Activated naive CD4-positive, alpha-beta T cell treated with anti-CD3 and anti-CD28 coated beads, Interleukin-2, amount 10 ng/mL, durations not matched to agents 7 days and 5 days (primary cell): ENCODE data around the gene FBXL2.

ENCODE experiments used
- CTCF ChIA-PET: fragments of 350-600 bp; sonication (Branson Sonifier 250); formaldehyde crosslinking; loops from one replicate; lab custom pipeline; 2021; ENCODE audit warnings: antibody characterized with exemption; lab: Charles Lee
- DNase-seq: peaks from one replicate; pipeline ENCODE4 v3.0.0-alpha.2; 2020
- H3K27ac Mint-ChIP-seq: one replicate; pipeline ENCODE4 v1.8.0; 2021; ENCODE audit warnings: mild to moderate bottlenecking, moderate library complexity, mixed read lengths
- H3K27me3 Mint-ChIP-seq: one replicate; pipeline ENCODE4 v1.8.0; 2021; ENCODE audit warnings: mild to moderate bottlenecking, mixed read lengths
- H3K36me3 Mint-ChIP-seq: one replicate; pipeline ENCODE4 v1.8.0; 2021; ENCODE audit warnings: mixed read lengths
- H3K4me1 Mint-ChIP-seq: one replicate; pipeline ENCODE4 v1.8.0; 2021; ENCODE audit warnings: mixed read lengths
- H3K4me3 Mint-ChIP-seq: one replicate; pipeline ENCODE4 v1.8.0; 2021; ENCODE audit warnings: mild to moderate bottlenecking, moderate library complexity, mixed read lengths
- H3K9me3 Mint-ChIP-seq: one replicate; pipeline ENCODE4 v1.8.0; 2021; ENCODE audit warnings: mixed read lengths

The FBXL2 gene

DNA sequence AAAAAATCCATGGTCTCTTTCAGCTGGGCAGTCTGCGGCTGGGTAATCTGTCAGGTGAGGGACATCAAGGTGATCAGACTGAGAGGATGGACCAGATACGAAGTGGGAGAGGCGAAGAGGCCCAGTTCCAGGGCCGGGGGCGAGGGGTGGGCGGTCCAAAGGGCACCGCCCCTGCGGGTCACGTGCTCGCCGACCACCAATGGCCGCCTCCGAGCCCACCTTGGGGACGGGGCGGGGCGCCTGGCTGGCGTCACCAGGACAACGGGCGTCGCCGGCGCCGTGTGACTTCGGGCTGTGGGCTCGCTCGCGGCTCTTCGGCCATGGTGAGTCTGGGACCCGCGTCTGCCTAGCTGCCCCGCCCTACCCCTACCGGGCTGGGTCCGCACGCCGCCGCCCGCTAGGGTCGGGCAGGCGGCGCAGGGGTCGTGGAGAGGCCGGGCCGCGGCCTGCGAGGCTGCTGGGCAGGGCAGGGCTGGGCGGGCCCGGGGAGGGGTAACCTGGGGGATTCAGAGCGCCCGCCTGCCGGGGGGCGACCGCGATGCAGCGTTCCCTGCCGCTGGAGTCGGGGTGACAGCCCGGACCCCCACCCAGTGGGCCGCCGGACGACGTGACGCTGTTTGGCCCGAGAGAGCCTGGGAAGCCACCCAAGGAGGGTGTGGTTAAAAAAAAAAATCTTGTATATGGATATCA is at the start of gene FBXL2:
TSS of gene FBXL2 (plus strand) at position 250 of the 690 bp plus-strand sequence. CDS start at position 321, 71 bp downstream.
- H3K36me3 Mint-ChIP-seq: no peaks in the 10 kb centered on the region
- CTCF ChIA-PET: no interaction called here
- H3K27me3 Mint-ChIP-seq: peaks cover 47% of the 10 kb centered on the region
- peaks cover 3% of the 10 kb centered on the region for H3K4me1 Mint-ChIP-seq
- peak; percentile 23 for DNase-seq
- no peaks in the 10 kb centered on the region for H3K9me3 Mint-ChIP-seq
- peak within 1 kb of the TSS; percentile 53 for H3K4me3 Mint-ChIP-seq
- H3K27ac Mint-ChIP-seq: no peak within 1 kb of the TSS

GRCh38 chr3:33229066-33229465 is 48.2 kb upstream of the FBXL2 start:
- H3K36me3 Mint-ChIP-seq: no peaks in the 10 kb centered on the region
- no peak overlapping the region for H3K27ac Mint-ChIP-seq
- CTCF ChIA-PET: no interaction called here
- no peak for DNase-seq
- no peaks in the 10 kb centered on the region for H3K9me3 Mint-ChIP-seq
- H3K27me3 Mint-ChIP-seq: peaks cover 4% of the 10 kb centered on the region
- no peaks in the 10 kb centered on the region for H3K4me1 Mint-ChIP-seq
- no peak overlapping the region for H3K4me3 Mint-ChIP-seq

GRCh38 chr3:33229947-33230346 is 47.3 kb upstream of the FBXL2 start:
- peaks cover 4% of the 10 kb centered on the region for H3K27me3 Mint-ChIP-seq
- no peak overlapping the region for H3K27ac Mint-ChIP-seq
- DNase-seq: no peak
- H3K36me3 Mint-ChIP-seq: no peaks in the 10 kb centered on the region
- no peaks in the 10 kb centered on the region for H3K9me3 Mint-ChIP-seq
- CTCF ChIA-PET: no interaction called here
- no peak overlapping the region for H3K4me3 Mint-ChIP-seq
- no peaks in the 10 kb centered on the region for H3K4me1 Mint-ChIP-seq

GRCh38 chr3:33231756-33232465 is 45.3 kb upstream of the FBXL2 start:
- Mint-ChIP-seq H3K27ac (no peak overlapping the region), H3K36me3 (no peaks in the 10 kb centered on the region), H3K4me1 (no peaks in the 10 kb centered on the region), H3K4me3 (no peak overlapping the region), H3K9me3 (no peaks in the 10 kb centered on the region), H3K27me3 (peaks cover 7% of the 10 kb centered on the region)
- CTCF ChIA-PET: no interaction called here
- DNase-seq: no peak

- no peaks in the 10 kb centered on the region for H3K4me1 Mint-ChIP-seq
- no peak overlapping the region for H3K4me3 Mint-ChIP-seq
- CTCF ChIA-PET: no interaction called here
- DNase-seq: no peak
- peaks cover 7% of the 10 kb centered on the region for H3K27me3 Mint-ChIP-seq
- H3K36me3 Mint-ChIP-seq: no peaks in the 10 kb centered on the region
- no peak overlapping the region for H3K27ac Mint-ChIP-seq
- H3K9me3 Mint-ChIP-seq: no peaks in the 10 kb centered on the region
Observed at GRCh38 chr3:33233884-33234283, 43.4 kb upstream of the FBXL2 start.

DNA sequence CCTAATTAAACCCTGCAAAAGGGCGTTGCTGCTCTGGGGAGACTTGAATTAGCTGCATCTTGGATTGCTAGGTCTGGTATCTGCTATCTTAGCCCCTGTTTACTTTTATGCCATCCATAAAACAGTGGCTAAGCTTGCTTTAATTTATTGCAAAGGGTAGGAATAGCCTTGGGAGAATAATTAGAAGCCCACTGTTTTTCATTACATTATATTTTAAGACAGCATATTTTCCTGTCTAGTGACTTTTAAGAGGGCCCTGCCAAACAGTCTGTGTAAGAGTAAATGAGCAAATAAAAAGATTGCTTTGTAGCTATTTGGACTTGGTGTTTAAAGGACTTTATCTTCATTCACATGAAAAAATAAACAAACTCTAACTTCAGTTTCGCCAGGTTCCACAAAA is 41.2 kb upstream of the FBXL2 start:
- CTCF ChIA-PET: no interaction called here

GRCh38 chr3:33237439-33237838 is 39.8 kb upstream of the FBXL2 start:
- H3K4me1 Mint-ChIP-seq: no peaks in the 10 kb centered on the region
- H3K27ac Mint-ChIP-seq: no peak overlapping the region
- no peak for DNase-seq
- peaks cover 10% of the 10 kb centered on the region for H3K27me3 Mint-ChIP-seq
- H3K4me3 Mint-ChIP-seq: no peak overlapping the region
- H3K36me3 Mint-ChIP-seq: no peaks in the 10 kb centered on the region
- CTCF ChIA-PET: no interaction called here
- no peaks in the 10 kb centered on the region for H3K9me3 Mint-ChIP-seq

More for the DNA sequence above, 41.2 kb upstream of the FBXL2 start:
- Mint-ChIP-seq H3K9me3 (no peaks in the 10 kb centered on the region), H3K4me1 (no peaks in the 10 kb centered on the region), H3K27me3 (peaks cover 11% of the 10 kb centered on the region), H3K27ac (no peak overlapping the region), H3K4me3 (no peak overlapping the region), H3K36me3 (no peaks in the 10 kb centered on the region)
- no peak for DNase-seq

DNA sequence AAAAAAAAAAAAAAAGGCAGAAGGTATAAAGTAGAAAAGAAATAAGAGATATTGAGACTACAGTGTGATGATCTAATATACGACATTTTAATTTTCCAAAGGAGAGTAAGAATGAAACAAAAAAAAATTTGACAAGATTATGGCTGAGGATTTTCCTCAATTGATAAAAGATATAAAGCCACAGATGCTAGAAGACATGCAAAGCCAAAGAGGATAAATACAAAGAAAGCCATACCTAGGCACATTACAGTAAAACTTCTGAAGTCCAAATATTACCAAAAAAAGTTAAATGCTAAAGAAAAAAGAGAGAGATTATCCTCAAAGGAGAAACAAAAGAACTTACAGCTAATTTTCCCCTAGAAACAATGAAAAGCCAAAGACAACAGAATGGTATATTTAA is 38.3 kb upstream of the FBXL2 start:
- CTCF ChIA-PET: no interaction called here

GRCh38 chr3:33240261-33240660 is 37.0 kb upstream of the FBXL2 start:
- Mint-ChIP-seq H3K4me1 (no peaks in the 10 kb centered on the region), H3K36me3 (no peaks in the 10 kb centered on the region), H3K27me3 (peaks cover 18% of the 10 kb centered on the region), H3K4me3 (no peak overlapping the region), H3K9me3 (no peaks in the 10 kb centered on the region), H3K27ac (no peak overlapping the region)
- DNase-seq: no peak
- CTCF ChIA-PET: no interaction called here

More for the DNA sequence above, 38.3 kb upstream of the FBXL2 start:
- DNase-seq: no peak
- peaks cover 18% of the 10 kb centered on the region for H3K27me3 Mint-ChIP-seq
- no peak overlapping the region for H3K27ac Mint-ChIP-seq
- H3K4me3 Mint-ChIP-seq: no peak overlapping the region
- no peaks in the 10 kb centered on the region for H3K4me1 Mint-ChIP-seq
- H3K9me3 Mint-ChIP-seq: no peaks in the 10 kb centered on the region
- H3K36me3 Mint-ChIP-seq: no peaks in the 10 kb centered on the region

- DNase-seq: no peak
- Mint-ChIP-seq H3K9me3 (no peaks in the 10 kb centered on the region), H3K4me1 (no peaks in the 10 kb centered on the region), H3K36me3 (no peaks in the 10 kb centered on the region), H3K4me3 (no peak overlapping the region), H3K27me3 (peaks cover 22% of the 10 kb centered on the region), H3K27ac (no peak overlapping the region)
- CTCF ChIA-PET: no interaction called here
Observed at GRCh38 chr3:33246786-33247185, 30.5 kb upstream of the FBXL2 start.

DNA sequence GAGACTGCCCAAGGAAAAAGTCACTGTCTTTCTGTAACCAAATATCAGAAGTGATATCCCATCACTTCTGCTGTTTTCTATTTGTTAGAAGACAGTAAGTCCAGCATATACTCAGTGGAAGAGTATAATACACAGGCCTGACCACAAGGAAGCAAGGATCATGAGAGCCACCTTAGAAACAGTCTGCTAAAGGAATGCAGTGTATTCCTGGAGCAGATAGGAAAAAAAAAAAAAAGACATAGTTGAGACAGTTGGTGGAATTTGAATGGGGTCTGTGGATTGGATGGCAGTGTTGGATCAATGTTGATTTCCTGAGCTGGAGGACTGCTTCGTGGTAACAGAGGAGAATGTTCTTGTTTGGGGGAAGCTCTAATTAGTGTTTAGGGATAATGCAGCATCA is 26.5 kb upstream of the FBXL2 start:
- DNase-seq: no peak
- Mint-ChIP-seq H3K36me3 (no peaks in the 10 kb centered on the region), H3K9me3 (no peaks in the 10 kb centered on the region), H3K27ac (no peak overlapping the region), H3K4me1 (no peaks in the 10 kb centered on the region), H3K27me3 (peaks cover 15% of the 10 kb centered on the region), H3K4me3 (no peak overlapping the region)
- CTCF ChIA-PET: no interaction called here

GRCh38 chr3:33256249-33256648 is 21.0 kb upstream of the FBXL2 start:
- no peaks in the 10 kb centered on the region for H3K9me3 Mint-ChIP-seq
- H3K4me1 Mint-ChIP-seq: no peaks in the 10 kb centered on the region
- H3K27me3 Mint-ChIP-seq: peaks cover 4% of the 10 kb centered on the region
- DNase-seq: no peak
- H3K4me3 Mint-ChIP-seq: no peak overlapping the region
- H3K27ac Mint-ChIP-seq: no peak overlapping the region
- CTCF ChIA-PET: no interaction called here
- H3K36me3 Mint-ChIP-seq: no peaks in the 10 kb centered on the region

DNA sequence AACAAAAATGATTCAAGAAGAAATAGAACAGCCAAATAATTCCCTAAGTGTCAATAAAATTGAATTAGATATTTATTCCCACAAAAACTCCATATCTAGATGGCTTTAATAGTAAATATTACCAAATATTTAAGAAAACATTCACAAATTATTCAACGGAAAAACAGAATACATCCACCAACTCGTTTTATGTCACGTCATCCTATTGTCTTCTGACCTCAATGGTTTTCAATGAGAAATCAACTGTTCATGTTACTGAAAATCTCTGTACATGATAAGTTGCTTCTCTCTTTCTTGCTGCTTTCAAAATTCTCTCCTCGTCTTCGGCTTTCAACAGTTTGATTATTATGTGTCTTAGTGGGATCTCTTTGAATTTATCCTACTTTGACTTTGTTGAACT is 17.1 kb upstream of the FBXL2 start:
- no peak for DNase-seq
- Mint-ChIP-seq H3K27me3 (peaks cover 5% of the 10 kb centered on the region), H3K36me3 (no peaks in the 10 kb centered on the region), H3K27ac (no peak overlapping the region), H3K9me3 (no peaks in the 10 kb centered on the region), H3K4me3 (no peak overlapping the region), H3K4me1 (no peaks in the 10 kb centered on the region)
- CTCF ChIA-PET: no interaction called here

- Mint-ChIP-seq H3K9me3 (no peaks in the 10 kb centered on the region), H3K36me3 (no peaks in the 10 kb centered on the region), H3K27ac (no peak overlapping the region), H3K27me3 (peaks cover 14% of the 10 kb centered on the region), H3K4me3 (no peak overlapping the region), H3K4me1 (no peaks in the 10 kb centered on the region)
- DNase-seq: no peak
- CTCF ChIA-PET: no interaction called here
Observed at GRCh38 chr3:33269385-33269784, 7.9 kb upstream of the FBXL2 start.

GRCh38 chr3:33271324-33271723 is 5.9 kb upstream of the FBXL2 start:
- no peaks in the 10 kb centered on the region for H3K9me3 Mint-ChIP-seq
- CTCF ChIA-PET: no interaction called here

More at GRCh38 chr3:33271324-33271723, 5.9 kb upstream of the FBXL2 start:
- Mint-ChIP-seq H3K4me3 (no peak overlapping the region), H3K4me1 (no peaks in the 10 kb centered on the region), H3K36me3 (no peaks in the 10 kb centered on the region), H3K27me3 (peaks cover 27% of the 10 kb centered on the region), H3K27ac (no peak overlapping the region)
- DNase-seq: no peak
